H1 (cell line): ENCODE data around the gene POLR2H.

Experiments
- ATF3 ChIP-seq: IDR thresholded peaks from 2 replicates; pipeline ENCODE4 v1.6.1; 2011; ENCODE audit warnings: low read depth, mild to moderate bottlenecking, low read length; ENCODE audit not compliant: insufficient read depth
- FOSL1 ChIP-seq: IDR thresholded peaks from 2 replicates; pipeline ENCODE4 v1.6.1; 2011; ENCODE audit warnings: mild to moderate bottlenecking, low read depth, low read length, moderate library complexity; ENCODE audit not compliant: insufficient read depth
- JUND ChIP-seq: IDR thresholded peaks from 2 replicates; pipeline ENCODE4 v1.6.1; 2011; ENCODE audit warnings: mild to moderate bottlenecking, improper control_type of control experiment, low read length
- MAX ChIP-seq: IDR thresholded peaks from 2 replicates; pipeline ENCODE4 v1.6.1; 2012; ENCODE audit warnings: inconsistent platforms
- POLR2A ChIP-seq, 2 experiments: IDR thresholded peaks; 1 replicate in 1 of 2; 2 replicates in 1 of 2; pipeline ENCODE4 v1.6.1; 2011; ENCODE audit warnings: low read depth in 2 of 2, low read length in 2 of 2, mild to moderate bottlenecking in 2 of 2; ENCODE audit errors: control extremely low read depth in 1 of 2
- SP1 ChIP-seq: IDR thresholded peaks from 2 replicates; pipeline ENCODE4 v1.6.1; 2011; ENCODE audit warnings: low read depth, low read length
- SUZ12 ChIP-seq: fragments of 200-600 bp; sonication (generic); IDR thresholded peaks from 2 replicates; pipeline ENCODE4 v1.6.1; 2012; ENCODE audit warnings: mild to moderate bottlenecking, inconsistent platforms, low read length, moderate library complexity, mixed read lengths
- USF2 ChIP-seq: IDR thresholded peaks from 2 replicates; pipeline ENCODE4 v1.6.1; 2011; ENCODE audit warnings: low read length, improper control_type of control experiment

- TF ChIP-seq SUZ12 (no peak), JUND (no peak), USF2 (no peak), ATF3 (no peak), POLR2A (IDR thresholded peaks at IDR 0.05; ENCODE audit: control extremely low read depth in 1 of 2, low read depth in 2 of 2, low read length in 2 of 2) (no peak), SP1 (no peak), MAX (no peak), FOSL1 (no peak)
These were observed 43.8 kb downstream of the POLR2H start for GRCh38 chr3:184405075-184406030.
